Measurements from ENCODE around the gene PTPN14. TPM values are rescaled to one million over a fixed set of nuclear protein-coding genes. Genes with fewer than 3 reads are reported as not detected.

The PTPN14 gene
- total RNA-seq, 1 experiment from 2014 or later = 88.4 TPM

GRCh38 chr1:214510477-214510876 is 40.9 kb downstream of the PTPN14 start:
- Mint-ChIP-seq H3K27me3 (ENCODE audit: low read depth) (peaks cover 10% of the 10 kb centered on the region), H3K36me3 (peaks cover 40% of the 10 kb centered on the region), H3K4me1 (peaks cover 53% of the 10 kb centered on the region), H3K9me3 (peaks cover 36% of the 10 kb centered on the region), H3K27ac (no peak overlapping the region), H3K4me3 (no peak overlapping the region)
- no peak for ATAC-seq
- ChIA-PET POLR2A (no interaction called here), CTCF (no interaction called here)
- TF ChIP-seq, protein P1, sequence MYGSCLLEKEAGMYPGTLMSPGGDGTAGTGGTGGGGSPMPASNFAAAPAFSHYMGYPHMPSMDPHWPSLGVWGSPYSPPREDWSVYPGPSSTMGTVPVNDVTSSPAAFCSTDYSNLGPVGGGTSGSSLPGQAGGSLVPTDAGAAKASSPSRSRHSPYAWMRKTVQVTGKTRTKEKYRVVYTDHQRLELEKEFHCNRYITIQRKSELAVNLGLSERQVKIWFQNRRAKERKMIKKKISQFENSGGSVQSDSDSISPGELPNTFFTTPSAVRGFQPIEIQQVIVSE (CRISPR knock-in tag; IDR thresholded peaks at IDR 0.05; ENCODE audit: borderline replicate concordance) = no peak
- TF ChIP-seq ATF1 (CRISPR knock-in tag; IDR thresholded peaks at IDR 0.05) (no peak), ZMAT4 (CRISPR knock-in tag; IDR thresholded peaks at IDR 0.05) (no peak), ZBTB21 (CRISPR knock-in tag; IDR thresholded peaks at IDR 0.05; ENCODE audit: borderline replicate concordance) (no peak), NFE2L1 (CRISPR knock-in tag; IDR thresholded peaks at IDR 0.05) (no peak), JAZF1 (CRISPR knock-in tag; IDR thresholded peaks at IDR 0.05) (no peak), E2F5 (CRISPR knock-in tag; IDR thresholded peaks at IDR 0.05) (no peak), SOX15 (CRISPR knock-in tag; IDR thresholded peaks at IDR 0.05) (no peak), JUN (CRISPR knock-in tag; IDR thresholded peaks at IDR 0.05) (no peak), TP53 (CRISPR knock-in tag; IDR thresholded peaks at IDR 0.05) (no peak), ETV6 (CRISPR knock-in tag; IDR thresholded peaks at IDR 0.05) (no peak), ZNF121 (CRISPR knock-in tag; IDR thresholded peaks at IDR 0.05) (no peak)
- TF ChIP-seq, protein P2, sequence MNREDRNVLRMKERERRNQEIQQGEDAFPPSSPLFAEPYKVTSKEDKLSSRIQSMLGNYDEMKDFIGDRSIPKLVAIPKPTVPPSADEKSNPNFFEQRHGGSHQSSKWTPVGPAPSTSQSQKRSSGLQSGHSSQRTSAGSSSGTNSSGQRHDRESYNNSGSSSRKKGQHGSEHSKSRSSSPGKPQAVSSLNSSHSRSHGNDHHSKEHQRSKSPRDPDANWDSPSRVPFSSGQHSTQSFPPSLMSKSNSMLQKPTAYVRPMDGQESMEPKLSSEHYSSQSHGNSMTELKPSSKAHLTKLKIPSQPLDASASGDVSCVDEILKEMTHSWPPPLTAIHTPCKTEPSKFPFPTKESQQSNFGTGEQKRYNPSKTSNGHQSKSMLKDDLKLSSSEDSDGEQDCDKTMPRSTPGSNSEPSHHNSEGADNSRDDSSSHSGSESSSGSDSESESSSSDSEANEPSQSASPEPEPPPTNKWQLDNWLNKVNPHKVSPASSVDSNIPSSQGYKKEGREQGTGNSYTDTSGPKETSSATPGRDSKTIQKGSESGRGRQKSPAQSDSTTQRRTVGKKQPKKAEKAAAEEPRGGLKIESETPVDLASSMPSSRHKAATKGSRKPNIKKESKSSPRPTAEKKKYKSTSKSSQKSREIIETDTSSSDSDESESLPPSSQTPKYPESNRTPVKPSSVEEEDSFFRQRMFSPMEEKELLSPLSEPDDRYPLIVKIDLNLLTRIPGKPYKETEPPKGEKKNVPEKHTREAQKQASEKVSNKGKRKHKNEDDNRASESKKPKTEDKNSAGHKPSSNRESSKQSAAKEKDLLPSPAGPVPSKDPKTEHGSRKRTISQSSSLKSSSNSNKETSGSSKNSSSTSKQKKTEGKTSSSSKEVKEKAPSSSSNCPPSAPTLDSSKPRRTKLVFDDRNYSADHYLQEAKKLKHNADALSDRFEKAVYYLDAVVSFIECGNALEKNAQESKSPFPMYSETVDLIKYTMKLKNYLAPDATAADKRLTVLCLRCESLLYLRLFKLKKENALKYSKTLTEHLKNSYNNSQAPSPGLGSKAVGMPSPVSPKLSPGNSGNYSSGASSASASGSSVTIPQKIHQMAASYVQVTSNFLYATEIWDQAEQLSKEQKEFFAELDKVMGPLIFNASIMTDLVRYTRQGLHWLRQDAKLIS (CRISPR knock-in tag; IDR thresholded peaks at IDR 0.05; ENCODE audit: borderline replicate concordance) = no peak
- TF ChIP-seq, protein P3, sequence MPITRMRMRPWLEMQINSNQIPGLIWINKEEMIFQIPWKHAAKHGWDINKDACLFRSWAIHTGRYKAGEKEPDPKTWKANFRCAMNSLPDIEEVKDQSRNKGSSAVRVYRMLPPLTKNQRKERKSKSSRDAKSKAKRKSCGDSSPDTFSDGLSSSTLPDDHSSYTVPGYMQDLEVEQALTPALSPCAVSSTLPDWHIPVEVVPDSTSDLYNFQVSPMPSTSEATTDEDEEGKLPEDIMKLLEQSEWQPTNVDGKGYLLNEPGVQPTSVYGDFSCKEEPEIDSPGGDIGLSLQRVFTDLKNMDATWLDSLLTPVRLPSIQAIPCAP (CRISPR knock-in tag; IDR thresholded peaks at IDR 0.05) = no peak
- TF ChIP-seq, protein P4, sequence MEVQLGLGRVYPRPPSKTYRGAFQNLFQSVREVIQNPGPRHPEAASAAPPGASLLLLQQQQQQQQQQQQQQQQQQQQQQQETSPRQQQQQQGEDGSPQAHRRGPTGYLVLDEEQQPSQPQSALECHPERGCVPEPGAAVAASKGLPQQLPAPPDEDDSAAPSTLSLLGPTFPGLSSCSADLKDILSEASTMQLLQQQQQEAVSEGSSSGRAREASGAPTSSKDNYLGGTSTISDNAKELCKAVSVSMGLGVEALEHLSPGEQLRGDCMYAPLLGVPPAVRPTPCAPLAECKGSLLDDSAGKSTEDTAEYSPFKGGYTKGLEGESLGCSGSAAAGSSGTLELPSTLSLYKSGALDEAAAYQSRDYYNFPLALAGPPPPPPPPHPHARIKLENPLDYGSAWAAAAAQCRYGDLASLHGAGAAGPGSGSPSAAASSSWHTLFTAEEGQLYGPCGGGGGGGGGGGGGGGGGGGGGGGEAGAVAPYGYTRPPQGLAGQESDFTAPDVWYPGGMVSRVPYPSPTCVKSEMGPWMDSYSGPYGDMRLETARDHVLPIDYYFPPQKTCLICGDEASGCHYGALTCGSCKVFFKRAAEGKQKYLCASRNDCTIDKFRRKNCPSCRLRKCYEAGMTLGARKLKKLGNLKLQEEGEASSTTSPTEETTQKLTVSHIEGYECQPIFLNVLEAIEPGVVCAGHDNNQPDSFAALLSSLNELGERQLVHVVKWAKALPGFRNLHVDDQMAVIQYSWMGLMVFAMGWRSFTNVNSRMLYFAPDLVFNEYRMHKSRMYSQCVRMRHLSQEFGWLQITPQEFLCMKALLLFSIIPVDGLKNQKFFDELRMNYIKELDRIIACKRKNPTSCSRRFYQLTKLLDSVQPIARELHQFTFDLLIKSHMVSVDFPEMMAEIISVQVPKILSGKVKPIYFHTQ (CRISPR knock-in tag; IDR thresholded peaks at IDR 0.05) = no peak
- TF ChIP-seq, protein P5, sequence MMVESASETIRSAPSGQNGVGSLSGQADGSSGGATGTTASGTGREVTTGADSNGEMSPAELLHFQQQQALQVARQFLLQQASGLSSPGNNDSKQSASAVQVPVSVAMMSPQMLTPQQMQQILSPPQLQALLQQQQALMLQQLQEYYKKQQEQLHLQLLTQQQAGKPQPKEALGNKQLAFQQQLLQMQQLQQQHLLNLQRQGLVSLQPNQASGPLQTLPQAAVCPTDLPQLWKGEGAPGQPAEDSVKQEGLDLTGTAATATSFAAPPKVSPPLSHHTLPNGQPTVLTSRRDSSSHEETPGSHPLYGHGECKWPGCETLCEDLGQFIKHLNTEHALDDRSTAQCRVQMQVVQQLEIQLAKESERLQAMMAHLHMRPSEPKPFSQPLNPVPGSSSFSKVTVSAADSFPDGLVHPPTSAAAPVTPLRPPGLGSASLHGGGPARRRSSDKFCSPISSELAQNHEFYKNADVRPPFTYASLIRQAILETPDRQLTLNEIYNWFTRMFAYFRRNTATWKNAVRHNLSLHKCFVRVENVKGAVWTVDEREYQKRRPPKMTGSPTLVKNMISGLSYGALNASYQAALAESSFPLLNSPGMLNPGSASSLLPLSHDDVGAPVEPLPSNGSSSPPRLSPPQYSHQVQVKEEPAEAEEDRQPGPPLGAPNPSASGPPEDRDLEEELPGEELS (CRISPR knock-in tag; IDR thresholded peaks at IDR 0.05) = no peak
- DNase-seq (ENCODE audit: low spot score) = no peak
